AG04450 (cell line): Measurements from ENCODE around the gene MYBBP1A. TPM values are rescaled to one million over a fixed set of nuclear protein-coding genes. Genes with fewer than 3 reads are reported as not detected.

ENCODE experiments used
- CTCF ChIA-PET: fragments of 300-600, 350-600 bp; formaldehyde crosslinking; extraction: SDS; loops from one replicate; lab custom pipeline; 2022; ENCODE audit warnings: antibody characterized with exemption, inconsistent platforms; lab: Charles Lee
- POLR2A ChIA-PET: fragments of 350-600 bp; formaldehyde crosslinking; extraction: SDS; loops from one replicate; lab custom pipeline; 2021; ENCODE audit warnings: antibody characterized with exemption, inconsistent platforms; lab: Yijun Ruan, JAX
- DNase-seq: peaks from one replicate; pipeline ENCODE4 v3.0.0-alpha.2; 2011; ENCODE audit warnings: low read depth, low spot score
- H3K27ac ChIP-seq: one replicate; pipeline ENCODE4 v1.5.1; 2012; ENCODE audit warnings: low read depth, low read length, control low read depth
- H3K27me3 ChIP-seq: one replicate; pipeline ENCODE4 v1.6.0; 2012; ENCODE audit warnings: low read length; ENCODE audit not compliant: control insufficient read depth, insufficient read depth
- H3K4me3 ChIP-seq: 2 replicates; pipeline ENCODE4 v1.5.1; 2011; ENCODE audit warnings: mild to moderate bottlenecking, low read depth, low read length, control low read depth
- H3K9me3 ChIP-seq: 2 replicates; pipeline ENCODE4 v1.5.1; 2012; ENCODE audit warnings: low read length; ENCODE audit not compliant: control insufficient read depth, insufficient read depth
- polyA plus RNA-seq: library from polyadenylated mRNA; depleted of rRNA; stranded (reverse); fragments of >200 nt; gene quantifications from 2 replicates; pipeline ENCODE4 v1.2.3, GENCODE V29; 2011
- TF ChIP-seq, protein P1 (sequence below): IDR thresholded peaks from 2 replicates; pipeline ENCODE4 v1.5.1; 2011; ENCODE audit warnings: low read depth, low read length, control low read depth, inconsistent platforms

MYBBP1A gene
- polyA plus RNA-seq, 1 experiment, result 12.5 TPM

DNA sequence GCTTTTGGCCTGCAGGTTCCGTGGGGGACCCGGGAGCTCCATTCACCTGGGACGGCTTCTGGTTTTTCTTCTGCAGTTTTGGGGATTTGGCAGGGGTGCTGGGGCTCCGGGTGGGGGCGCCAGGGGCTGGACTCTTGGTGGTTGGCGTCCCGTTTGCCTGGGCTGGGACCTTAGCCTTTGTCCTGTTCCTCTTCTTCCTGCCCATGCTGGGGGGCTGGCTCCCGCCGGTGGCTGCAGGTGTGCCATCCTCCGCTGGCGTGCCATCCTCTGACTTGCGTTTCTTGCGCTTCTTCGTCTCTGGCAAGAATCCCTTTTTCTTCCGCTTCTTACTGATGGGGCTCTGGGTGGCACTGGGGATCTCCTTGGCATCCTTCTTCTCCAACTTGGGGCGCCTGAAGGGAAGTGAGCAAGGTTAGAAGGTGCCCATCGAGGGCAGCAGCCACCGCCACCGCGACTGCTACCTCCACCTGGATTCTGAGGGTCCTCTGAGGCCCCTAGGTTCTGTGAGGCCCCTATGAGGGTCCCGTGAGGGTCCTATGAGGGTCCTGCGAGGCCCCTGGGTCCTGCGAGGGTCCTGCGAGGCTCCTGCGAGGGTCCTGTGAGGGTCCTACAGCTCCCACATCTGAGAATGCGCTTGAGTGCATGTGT, 15.5 kb downstream of the MYBBP1A start:
- Histone ChIP-seq H3K27ac (no peak overlapping the region), H3K4me3 (no peak overlapping the region), H3K27me3 (no peaks in the 10 kb centered on the region), H3K9me3 (no peaks in the 10 kb centered on the region)
- CTCF ChIA-PET, result no interaction called here
- POLR2A ChIA-PET, result no interaction called here
- TF ChIP-seq, protein P1, sequence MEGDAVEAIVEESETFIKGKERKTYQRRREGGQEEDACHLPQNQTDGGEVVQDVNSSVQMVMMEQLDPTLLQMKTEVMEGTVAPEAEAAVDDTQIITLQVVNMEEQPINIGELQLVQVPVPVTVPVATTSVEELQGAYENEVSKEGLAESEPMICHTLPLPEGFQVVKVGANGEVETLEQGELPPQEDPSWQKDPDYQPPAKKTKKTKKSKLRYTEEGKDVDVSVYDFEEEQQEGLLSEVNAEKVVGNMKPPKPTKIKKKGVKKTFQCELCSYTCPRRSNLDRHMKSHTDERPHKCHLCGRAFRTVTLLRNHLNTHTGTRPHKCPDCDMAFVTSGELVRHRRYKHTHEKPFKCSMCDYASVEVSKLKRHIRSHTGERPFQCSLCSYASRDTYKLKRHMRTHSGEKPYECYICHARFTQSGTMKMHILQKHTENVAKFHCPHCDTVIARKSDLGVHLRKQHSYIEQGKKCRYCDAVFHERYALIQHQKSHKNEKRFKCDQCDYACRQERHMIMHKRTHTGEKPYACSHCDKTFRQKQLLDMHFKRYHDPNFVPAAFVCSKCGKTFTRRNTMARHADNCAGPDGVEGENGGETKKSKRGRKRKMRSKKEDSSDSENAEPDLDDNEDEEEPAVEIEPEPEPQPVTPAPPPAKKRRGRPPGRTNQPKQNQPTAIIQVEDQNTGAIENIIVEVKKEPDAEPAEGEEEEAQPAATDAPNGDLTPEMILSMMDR, result no peak
- no peak for DNase-seq

DNA sequence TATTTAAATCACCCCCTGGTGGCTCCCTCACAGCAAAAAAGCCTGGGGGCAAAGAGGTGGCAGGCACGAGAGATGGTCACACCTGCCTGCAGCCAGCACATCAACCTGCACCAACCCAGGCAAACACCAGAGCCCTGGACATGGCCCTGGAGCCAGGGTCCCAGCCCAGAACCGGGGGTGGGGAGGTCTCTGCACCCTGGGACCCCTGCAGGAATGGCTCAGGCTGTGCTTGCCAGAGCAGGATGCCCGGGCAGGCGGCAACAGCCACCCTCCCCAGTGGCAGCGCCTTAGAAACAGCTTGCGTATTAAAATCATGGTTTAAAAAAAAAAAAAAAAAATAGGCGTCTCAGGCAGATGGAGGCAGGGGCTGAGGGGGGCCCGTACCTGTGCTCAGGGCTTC, 16.2 kb downstream of the MYBBP1A start:
- POLR2A ChIA-PET, result no interaction called here
- CTCF ChIA-PET, result no interaction called here

DNA sequence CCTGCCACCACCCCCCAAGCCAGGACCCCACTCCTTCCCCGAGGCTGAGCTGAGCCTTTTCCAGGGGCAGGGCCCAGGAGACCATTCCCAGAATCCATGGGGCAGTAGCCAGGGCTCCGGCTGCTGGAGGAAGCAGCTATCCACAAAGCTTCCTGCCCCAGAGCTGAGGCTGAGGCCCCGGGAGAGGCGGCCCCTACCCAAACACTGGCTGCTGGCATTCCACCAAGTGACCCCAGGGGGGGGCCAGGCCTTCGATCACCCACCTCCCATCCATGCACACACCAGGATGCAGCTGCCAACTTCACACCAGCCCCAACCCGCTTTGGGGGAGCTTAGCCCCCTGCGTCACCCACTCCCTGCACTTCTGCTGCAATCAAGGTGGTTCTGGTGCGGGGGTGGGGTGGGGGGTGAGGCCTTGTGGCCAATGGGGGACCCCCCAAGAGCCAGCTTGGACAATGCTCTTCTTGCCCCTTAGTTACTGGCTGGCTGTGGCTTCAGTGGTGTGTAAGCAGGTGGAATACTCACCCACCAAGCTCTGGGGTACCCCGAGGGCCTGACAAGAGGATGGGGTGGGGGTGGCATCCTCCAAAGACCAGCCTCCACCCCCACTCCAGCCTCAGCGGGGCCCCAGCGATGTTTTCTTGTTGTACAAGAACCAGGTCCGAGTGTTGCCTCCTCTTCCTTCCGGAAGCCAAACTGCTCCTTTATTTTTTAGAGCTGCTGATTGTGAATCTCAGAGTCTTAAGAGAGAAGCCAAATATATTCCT, 16.8 kb downstream of the MYBBP1A start:
- no peak for DNase-seq
- Histone ChIP-seq H3K27me3 (no peaks in the 10 kb centered on the region), H3K27ac (no peak overlapping the region), H3K9me3 (no peaks in the 10 kb centered on the region), H3K4me3 (no peak overlapping the region)
- TF ChIP-seq, protein P1, result no peak
- POLR2A ChIA-PET, result no interaction called here
- CTCF ChIA-PET, result no interaction called here

More for the DNA sequence above, 16.2 kb downstream of the MYBBP1A start:
- H3K4me3 ChIP-seq, result no peak overlapping the region
- no peak for DNase-seq
- H3K27ac ChIP-seq, result no peak overlapping the region
- no peaks in the 10 kb centered on the region for H3K9me3 ChIP-seq
- H3K27me3 ChIP-seq, result no peaks in the 10 kb centered on the region
- TF ChIP-seq, protein P1, result no peak

DNA sequence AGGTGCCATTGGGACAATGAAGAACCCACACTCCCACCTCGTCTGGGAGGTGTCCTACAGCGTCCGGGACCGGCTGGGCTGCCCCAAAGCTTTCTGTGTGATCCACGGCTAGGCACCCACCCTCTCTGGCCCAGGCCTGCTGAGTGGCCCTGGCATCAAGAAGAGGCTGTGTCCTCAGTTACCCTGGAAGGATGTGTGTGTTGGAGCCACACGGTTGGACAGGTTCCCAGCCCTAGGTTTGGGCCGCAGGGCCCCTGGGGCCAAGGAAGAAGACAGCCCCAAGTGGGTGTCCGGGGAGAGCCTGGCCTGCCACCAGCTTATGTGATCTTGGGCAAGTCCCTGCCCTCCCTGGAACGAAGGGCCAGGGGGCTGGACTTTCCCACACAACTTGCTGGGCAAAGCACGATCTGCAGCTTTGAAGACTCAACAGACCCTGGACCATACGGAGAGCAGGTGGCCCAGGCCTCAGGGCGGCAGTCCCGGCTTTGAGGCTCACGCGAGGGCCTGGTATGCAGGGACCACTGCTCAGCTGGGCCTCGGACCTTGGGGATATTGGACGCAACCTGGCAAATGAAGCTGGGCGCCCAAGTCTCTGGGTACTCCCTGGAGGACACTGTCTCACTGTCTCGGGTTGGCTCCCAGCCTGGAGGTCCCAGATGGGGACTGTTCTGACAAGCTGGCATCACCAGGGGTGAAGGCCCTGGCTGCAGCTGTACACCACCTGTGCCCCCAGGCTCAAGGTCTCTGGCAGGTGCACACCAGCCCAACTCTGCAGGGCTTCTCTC, 17.5 kb downstream of the MYBBP1A start:
- H3K9me3 ChIP-seq, result no peaks in the 10 kb centered on the region
- POLR2A ChIA-PET, result no interaction called here
- CTCF ChIA-PET, result interaction anchor here (0.8 kb wide), 1 partner anchor 29 kb away, joined by 3 read pairs; no protein-coding TSS in a partner anchor
- no peak for DNase-seq
- H3K27ac ChIP-seq, result no peak overlapping the region
- TF ChIP-seq, protein P1, result no peak
- no peaks in the 10 kb centered on the region for H3K27me3 ChIP-seq
- no peak overlapping the region for H3K4me3 ChIP-seq
